HCT116 (cell line): ENCODE data around the gene MAPRE3.

Experiments used
- ATF3 ChIP-seq: IDR thresholded peaks from 2 replicates; pipeline ENCODE4 v1.6.1; 2012
- CEBPB ChIP-seq: IDR thresholded peaks from 2 replicates; pipeline ENCODE4 v1.6.1; 2012; ENCODE audit warnings: low read depth
- CTCF ChIP-seq, 3 experiments: fragments of 200-600 bp in 1 of 3; sonication (generic) in 1 of 3; IDR thresholded peaks in 2 of 3; conservative IDR thresholded peaks in 1 of 3; 2 replicates each; pipeline ENCODE4 v1.5.1; 2012 to 2017; ENCODE audit warnings: low read depth in 2 of 3, low read length in 2 of 3, antibody characterized with exemption in 1 of 3, borderline replicate concordance in 1 of 3, control low read depth in 1 of 3, mild to moderate bottlenecking in 1 of 3, mixed read lengths in 1 of 3, mixed run types in 1 of 3, moderate library complexity in 1 of 3; ENCODE audit not compliant: insufficient read depth in 1 of 3
- ELF1 ChIP-seq: IDR thresholded peaks from 2 replicates; pipeline ENCODE4 v1.6.1; 2012; ENCODE audit warnings: low read depth, borderline replicate concordance
- EZH2 ChIP-seq: fragments of 200-600 bp; sonication (generic); IDR thresholded peaks from 2 replicates; pipeline ENCODE4 v1.6.1; 2017; ENCODE audit warnings: antibody characterized with exemption, mixed run types
- EZH2phosphoT487 ChIP-seq: fragments of 200-600 bp; IDR thresholded peaks from 2 replicates; pipeline ENCODE4 v1.6.1; 2018; ENCODE audit warnings: antibody characterized with exemption, borderline replicate concordance
- JUND ChIP-seq: IDR thresholded peaks from 2 replicates; pipeline ENCODE4 v1.6.1; 2012
- POLR2A ChIP-seq: IDR thresholded peaks from 2 replicates; pipeline ENCODE4 v1.7.0; 2011; ENCODE audit warnings: borderline replicate concordance; ENCODE audit not compliant: insufficient read depth, insufficient read length; ENCODE audit errors: extremely low read depth
- SIN3A ChIP-seq: IDR thresholded peaks from 2 replicates; pipeline ENCODE4 v1.6.1; 2012; ENCODE audit warnings: low read depth
- TCF7L2 ChIP-seq: IDR thresholded peaks from 2 replicates; pipeline ENCODE4 v1.7.0; 2011; ENCODE audit warnings: borderline replicate concordance, inconsistent platforms; ENCODE audit not compliant: insufficient read depth, insufficient read length; ENCODE audit errors: extremely low read depth
- TF ChIP-seq, protein P1 (sequence below): IDR thresholded peaks from 2 replicates; pipeline ENCODE4 v1.6.1; 2012

DNA sequence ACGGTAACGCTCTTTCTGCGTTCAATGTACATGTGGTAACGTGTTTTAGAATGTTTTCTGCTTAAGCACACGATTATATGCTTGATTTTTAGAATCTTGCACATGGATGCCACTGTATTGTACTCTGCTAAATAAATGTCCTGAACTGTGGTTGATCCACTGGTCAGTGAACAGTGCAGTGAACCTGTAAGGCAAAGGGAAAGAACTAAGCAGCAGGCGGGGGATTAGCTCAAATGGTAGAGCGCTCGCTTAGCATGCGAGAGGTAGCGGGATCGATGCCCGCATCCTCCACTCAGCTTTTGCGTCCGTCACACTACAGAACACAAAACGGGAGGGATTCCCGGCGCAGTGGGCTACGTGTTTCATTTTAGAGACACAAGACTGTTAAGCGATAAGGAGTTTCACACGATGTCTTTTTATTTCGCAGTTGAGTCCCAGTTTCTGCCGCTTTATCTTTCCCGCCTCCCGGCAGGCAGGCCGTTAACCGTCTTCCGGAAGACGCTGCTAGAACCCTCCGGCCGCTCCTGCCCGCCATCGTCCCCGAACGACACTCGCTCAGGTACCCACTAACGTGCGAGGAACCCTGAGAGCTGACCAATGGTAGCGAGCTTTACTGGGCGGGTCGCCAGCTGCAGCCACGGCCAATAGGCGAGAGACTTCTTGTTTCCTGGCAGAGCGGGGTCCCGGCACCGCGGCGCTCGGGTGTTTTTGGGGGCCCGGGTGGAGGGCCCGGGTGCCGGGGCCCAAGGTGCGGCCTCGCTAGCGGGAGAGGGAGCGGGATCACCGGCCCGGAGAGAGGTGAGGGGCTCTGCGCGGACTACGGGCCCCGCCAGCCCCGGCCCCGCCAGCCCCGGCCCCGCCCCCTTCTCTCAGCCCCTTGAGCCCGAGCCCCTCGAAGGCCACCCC lies 80.8 kb downstream of the MAPRE3 start, which contains the start of gene AGBL5:
- TF ChIP-seq POLR2A (peak; percentile 59), TCF7L2 (peak; percentile 5), CEBPB (no peak), CTCF (IDR thresholded peaks at IDR 0.05 in 2 of 3, conservative IDR thresholded peaks at IDR 0.05 in 1 of 3; ENCODE audit: borderline replicate concordance in 1 of 3, insufficient read depth in 1 of 3, low read depth in 2 of 3, low read length in 2 of 3) (no peak), EZH2 (no peak), ATF3 (no peak), EZH2phosphoT487 (no peak), ELF1 (no peak), JUND (no peak), SIN3A (no peak)
- TF ChIP-seq, protein P1, sequence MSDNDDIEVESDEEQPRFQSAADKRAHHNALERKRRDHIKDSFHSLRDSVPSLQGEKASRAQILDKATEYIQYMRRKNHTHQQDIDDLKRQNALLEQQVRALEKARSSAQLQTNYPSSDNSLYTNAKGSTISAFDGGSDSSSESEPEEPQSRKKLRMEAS = no peak
